Measurements from ENCODE around the gene WDR59. TPM values are rescaled to one million over a fixed set of nuclear protein-coding genes. Genes with fewer than 3 reads are reported as not detected.

The WDR59 gene
- total RNA-seq, 4 donors from 2014 or later, result 29.1 to 112 (median 42.6) TPM

GRCh38 chr16:75024594-75024993 lies 39.7 kb upstream of the WDR59 start:
- no peaks in the 10 kb centered on the region for H3K27me3 ChIP-seq
- H3K4me1 ChIP-seq, result peaks cover 4 to 31% (median 8%) of the 10 kb centered on the region in 4 donors
- no peak overlapping the region for H3K4me3 ChIP-seq
- TF ChIP-seq CTCF (IDR thresholded peaks at IDR 0.05) (no peak), POLR2A (IDR thresholded peaks at IDR 0.05) (no peak), POLR2AphosphoS5 (IDR thresholded peaks at IDR 0.05) (no peak), EP300 (IDR thresholded peaks at IDR 0.05; ENCODE audit: low read depth) (no peak)
- WGBS, 2 donors (ENCODE audit: low coverage in 1 of 2), result 67 to 78% methylated on average over 4 of the region's 4 CpGs
- H3K9me3 ChIP-seq, result peaks cover 3 to 6% of the 10 kb centered on the region in 2 donors
- in situ Hi-C loops (cut with MboI; ENCODE audit: low pct_ligation_motif_present in 1 of 4, low pct_unique_long_range_greater_than_20kb in 1 of 4, low sequenced_read_pairs in 3 of 4) (no loop called here), intact Hi-C loops (cut with DNase I; ENCODE audit: low total_unique reads) (no loop called here)
- no peak for DNase-seq
- H3K27ac ChIP-seq, result peak overlapping the region in 3 of 4 donors; percentile 4 to 72 (median 68)
- H3K36me3 ChIP-seq, result peaks cover 0 to 9% (median 0%) of the 10 kb centered on the region in 4 donors

DNA sequence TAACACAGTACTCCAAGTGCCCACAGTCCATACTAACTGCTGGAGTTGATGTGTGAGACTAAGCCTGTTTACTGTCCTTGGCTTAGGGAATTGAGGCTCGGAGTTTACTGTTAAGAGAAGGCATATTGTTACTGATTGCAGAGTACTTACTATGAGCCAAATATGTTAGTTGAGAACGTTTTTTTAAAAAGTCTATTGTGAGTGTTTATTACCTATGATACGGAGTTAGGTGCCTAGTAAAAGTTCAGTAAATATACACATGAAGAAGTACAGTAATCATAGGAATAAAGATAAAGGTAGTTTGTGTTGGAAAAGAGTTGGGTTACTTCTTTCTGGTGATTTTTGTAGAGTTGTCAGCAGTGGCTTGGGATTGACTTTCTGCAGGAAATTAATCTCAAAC lies 39.3 kb upstream of the WDR59 start:
- TF ChIP-seq POLR2A (IDR thresholded peaks at IDR 0.05), result no peak
- TF ChIP-seq EP300 (IDR thresholded peaks at IDR 0.05; ENCODE audit: low read depth), result no peak
- no peak for TF ChIP-seq CTCF (IDR thresholded peaks at IDR 0.05)
- TF ChIP-seq POLR2AphosphoS5 (IDR thresholded peaks at IDR 0.05), result no peak
- H3K27ac ChIP-seq, result peak overlapping the region in 3 of 4 donors; percentile 4 to 72 (median 68)
- 33 to 45% methylated on average over 2 to 3 of the region's 3 CpGs for WGBS, 2 donors (ENCODE audit: low coverage in 1 of 2)
- no peaks in the 10 kb centered on the region for H3K27me3 ChIP-seq
- H3K4me3 ChIP-seq, result no peak overlapping the region
- peaks cover 4 to 31% (median 8%) of the 10 kb centered on the region in 4 donors for H3K4me1 ChIP-seq
- in situ Hi-C loops (cut with MboI; ENCODE audit: low pct_ligation_motif_present in 1 of 4, low pct_unique_long_range_greater_than_20kb in 1 of 4, low sequenced_read_pairs in 3 of 4), result no loop called here
- H3K9me3 ChIP-seq, result peaks cover 3 to 6% of the 10 kb centered on the region in 2 donors
- intact Hi-C loops (cut with DNase I; ENCODE audit: low total_unique reads), result no loop called here
- DNase-seq, result no peak
- H3K36me3 ChIP-seq, result peaks cover 0 to 9% (median 0%) of the 10 kb centered on the region in 4 donors

DNA sequence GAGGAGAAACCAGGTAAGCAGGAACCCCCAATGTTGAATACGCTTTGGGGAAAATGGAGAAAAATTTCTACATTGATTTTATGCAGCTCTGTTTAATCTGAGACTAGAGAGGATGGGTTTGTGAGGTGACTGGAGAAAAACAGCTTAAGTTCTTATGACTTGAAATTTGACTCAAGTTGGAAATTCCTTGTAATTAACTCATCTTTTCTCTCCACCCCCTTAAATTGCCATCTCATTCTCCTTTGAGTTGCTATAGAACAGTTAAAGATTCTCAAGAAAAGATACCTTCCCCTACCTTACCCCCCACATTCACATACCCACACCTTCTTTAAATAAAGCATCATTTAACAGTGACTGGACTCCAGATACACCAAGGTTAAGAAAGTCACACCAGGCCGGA lies 38.1 kb upstream of the WDR59 start:
- Histone ChIP-seq H3K4me1 (peaks cover 4 to 38% (median 8%) of the 10 kb centered on the region in 4 donors), H3K36me3 (peaks cover 0 to 9% (median 0%) of the 10 kb centered on the region in 4 donors), H3K27me3 (no peaks in the 10 kb centered on the region), H3K27ac (no peak overlapping the region), H3K4me3 (no peak overlapping the region), H3K9me3 (peaks cover 3 to 6% of the 10 kb centered on the region in 2 donors)
- intact Hi-C loops (cut with DNase I; ENCODE audit: low total_unique reads), result no loop called here
- in situ Hi-C loops (cut with MboI; ENCODE audit: low pct_ligation_motif_present in 1 of 4, low pct_unique_long_range_greater_than_20kb in 1 of 4, low sequenced_read_pairs in 3 of 4), result no loop called here
- DNase-seq, result no peak
- TF ChIP-seq POLR2A (IDR thresholded peaks at IDR 0.05), result no peak
- 97 to 100% methylated on average over 2 of the region's 2 CpGs for WGBS, 2 donors (ENCODE audit: low coverage in 1 of 2)

- no peak for DNase-seq
- no peaks in the 10 kb centered on the region for H3K27me3 ChIP-seq
- peaks cover 3 to 6% of the 10 kb centered on the region in 2 donors for H3K9me3 ChIP-seq
- peaks cover 4 to 43% (median 8%) of the 10 kb centered on the region in 4 donors for H3K4me1 ChIP-seq
- intact Hi-C loops (cut with DNase I; ENCODE audit: low total_unique reads), result no loop called here
- WGBS, 2 donors (ENCODE audit: low coverage in 1 of 2), result 90 to 93% methylated on average over 4 of the region's 4 CpGs
- no peak overlapping the region for H3K4me3 ChIP-seq
- TF ChIP-seq EP300 (IDR thresholded peaks at IDR 0.05; ENCODE audit: low read depth) (no peak), POLR2A (IDR thresholded peaks at IDR 0.05) (no peak), CTCF (IDR thresholded peaks at IDR 0.05) (no peak), POLR2AphosphoS5 (IDR thresholded peaks at IDR 0.05) (no peak)
- in situ Hi-C loops (cut with MboI; ENCODE audit: low pct_ligation_motif_present in 1 of 4, low pct_unique_long_range_greater_than_20kb in 1 of 4, low sequenced_read_pairs in 3 of 4), result no loop called here
- no peak overlapping the region for H3K27ac ChIP-seq
- peaks cover 0 to 9% (median 0%) of the 10 kb centered on the region in 4 donors for H3K36me3 ChIP-seq
These were observed 37.6 kb upstream of the WDR59 start for GRCh38 chr16:75022567-75022966.

- H3K27ac ChIP-seq, result no peak overlapping the region
- no peaks in the 10 kb centered on the region for H3K27me3 ChIP-seq
- peaks cover 0 to 49% (median 5%) of the 10 kb centered on the region in 4 donors for H3K4me1 ChIP-seq
- H3K9me3 ChIP-seq, result peaks cover 3 to 6% of the 10 kb centered on the region in 2 donors
- TF ChIP-seq POLR2AphosphoS5 (IDR thresholded peaks at IDR 0.05) (no peak), POLR2A (IDR thresholded peaks at IDR 0.05) (no peak), EP300 (IDR thresholded peaks at IDR 0.05; ENCODE audit: low read depth) (no peak), CTCF (IDR thresholded peaks at IDR 0.05) (no peak)
- H3K36me3 ChIP-seq, result peaks cover 0 to 9% (median 0%) of the 10 kb centered on the region in 4 donors
- WGBS, 2 donors (ENCODE audit: low coverage in 1 of 2), result 91 to 94% methylated on average over 1 of the region's 1 CpG
- intact Hi-C loops (cut with DNase I; ENCODE audit: low total_unique reads), result no loop called here
- in situ Hi-C loops (cut with MboI; ENCODE audit: low pct_ligation_motif_present in 1 of 4, low pct_unique_long_range_greater_than_20kb in 1 of 4, low sequenced_read_pairs in 3 of 4), result no loop called here
- no peak overlapping the region for H3K4me3 ChIP-seq
- no peak for DNase-seq
These were observed 36.5 kb upstream of the WDR59 start for GRCh38 chr16:75021410-75021809.

Data from transverse colon (tissue), 4 donors.